Esophagus muscularis mucosa (tissue), 4 donors: Measurements from ENCODE around the gene CENPP. TPM values are rescaled to one million over a fixed set of nuclear protein-coding genes. Genes with fewer than 3 reads are reported as not detected.
A peak's percentile ranks its signal among the peaks of the same experiment; 100 is the strongest.

Source experiments
- DNase-seq: peaks from one replicate; pipeline ENCODE4 v3.0.0-alpha.2; 2017; ENCODE audit errors: extremely low spot score
- H3K27ac ChIP-seq, 4 donors: fragments of 200-600 bp; sonication (generic); replicated peaks in 1 of 4; 1 replicate in 3 of 4; 2 replicates in 1 of 4; pipeline ENCODE4 v1.5.1; 2016 to 2019; ENCODE audit warnings: mild to moderate bottlenecking in 1 of 4
- H3K27me3 ChIP-seq, 4 donors: fragments of 200-600 bp; sonication (generic); one replicate each; pipeline versions ENCODE4 v1.5.1 to v1.6.0; 2016 to 2019
- H3K36me3 ChIP-seq, 4 donors: fragments of 200-600 bp; sonication (generic); one replicate each; pipeline ENCODE4 v1.5.1; 2016 to 2019
- H3K4me1 ChIP-seq, 4 donors: fragments of 200-600 bp; sonication (generic); one replicate each; pipeline ENCODE4 v1.5.1; 2016 to 2019
- H3K4me3 ChIP-seq, 4 donors: fragments of 200-600 bp; sonication (generic); 1 replicate in 2 of 4; 2 replicates in 2 of 4; pipeline ENCODE4 v1.5.1; 2016 to 2019; ENCODE audit warnings: mild to moderate bottlenecking in 4 of 4, moderate library complexity in 1 of 4
- H3K9me3 ChIP-seq, 4 donors: fragments of 200-600 bp; sonication (generic); 1 replicate in 3 of 4; 2 replicates in 1 of 4; pipeline ENCODE4 v1.5.1; 2016 to 2019
- CTCF ChIP-seq, 3 experiments: fragments of 200-600 bp in 2 of 3; fragments of 450-650 bp in 1 of 3; sonication (generic) in 2 of 3; IDR thresholded peaks; one replicate each; pipeline ENCODE4 v1.5.1; 2017 to 2019; ENCODE audit warnings: antibody characterized with exemption in 3 of 3, mild to moderate bottlenecking in 2 of 3, moderate library complexity in 1 of 3
- EP300 ChIP-seq: sonication (generic); formaldehyde crosslinking; IDR thresholded peaks from one replicate; pipeline ENCODE4 v1.6.1; 2017; ENCODE audit warnings: antibody characterized with exemption
- POLR2A ChIP-seq: fragments of 450-650 bp; IDR thresholded peaks from one replicate; pipeline ENCODE4 v1.6.1; 2017; ENCODE audit warnings: antibody characterized with exemption, moderate library complexity, mild to moderate bottlenecking, low read depth
- POLR2AphosphoS5 ChIP-seq, 2 donors: sonication (generic); formaldehyde crosslinking; IDR thresholded peaks; one replicate each; pipeline ENCODE4 v1.6.1; 2017; ENCODE audit warnings: antibody characterized with exemption in 2 of 2
- WGBS: methylation state at CpG from one replicate; pipeline ENCODE4 v1.1.5; 2018; 5-methylcytosine and 5-hydroxymethylcytosine counted together
- intact Hi-C: fragments of 100-400 bp; cut with DNase I; formaldehyde crosslinking; loops from one replicate; pipeline ENCODE4 v1.15.1; 2023
- total RNA-seq, 4 donors: library from RNA; depleted of rRNA; stranded (reverse); fragments of >200 nt; gene quantifications; one replicate each; pipeline versions ENCODE4 v1.1.0 to v1.2.1, GENCODE V29; 2016

The CENPP gene
- total RNA-seq, 4 donors from 2014 or later = 1.0 to 5.8 (median 2.0) TPM

- DNase-seq = no peak
- H3K27me3 ChIP-seq = no peaks in the 10 kb centered on the region
- no peak for TF ChIP-seq POLR2A
- no peak for TF ChIP-seq POLR2AphosphoS5 (IDR thresholded peaks at IDR 0.05)
- no peak for TF ChIP-seq EP300
- no peak for TF ChIP-seq CTCF (IDR thresholded peaks at IDR 0.05)
- H3K27ac ChIP-seq = no peak overlapping the region
- intact Hi-C loops = no loop called here
- H3K4me1 ChIP-seq = peaks cover 0 to 23% (median 18%) of the 10 kb centered on the region in 4 donors
- no peaks in the 10 kb centered on the region for H3K9me3 ChIP-seq
- H3K36me3 ChIP-seq = peaks cover 0 to 41% (median 14%) of the 10 kb centered on the region in 4 donors
- no peak overlapping the region for H3K4me3 ChIP-seq
Measured at GRCh38 chr9:92626484-92626883, 300.7 kb downstream of the CENPP start.

GRCh38 chr9:92627651-92628050 lies 301.9 kb downstream of the CENPP start:
- intact Hi-C loops = no loop called here
- Histone ChIP-seq H3K36me3 (peaks cover 0 to 53% (median 19%) of the 10 kb centered on the region in 4 donors), H3K9me3 (no peaks in the 10 kb centered on the region), H3K4me3 (no peak overlapping the region), H3K27me3 (no peaks in the 10 kb centered on the region), H3K4me1 (peaks cover 0 to 35% (median 27%) of the 10 kb centered on the region in 4 donors), H3K27ac (no peak overlapping the region)
- DNase-seq = no peak
- 81% methylated on average over 5 of the region's 5 CpGs for WGBS
- TF ChIP-seq POLR2A = no peak
- TF ChIP-seq POLR2AphosphoS5 (IDR thresholded peaks at IDR 0.05) = no peak
- TF ChIP-seq CTCF (IDR thresholded peaks at IDR 0.05) = no peak
- no peak for TF ChIP-seq EP300

- peak; percentile 74 for DNase-seq
- H3K27ac ChIP-seq = peak overlapping the region; percentile 43 to 71 (median 67)
- H3K4me1 ChIP-seq = peaks cover 8 to 41% (median 36%) of the 10 kb centered on the region in 4 donors
- intact Hi-C loops = loop anchor here (5.0 to 10.0 kb wide), 2 partner anchors 124 to 497 kb away; no protein-coding TSS in a partner anchor
- no peak overlapping the region for H3K4me3 ChIP-seq
- 70% methylated on average over 13 of the region's 13 CpGs for WGBS
- H3K9me3 ChIP-seq = no peaks in the 10 kb centered on the region
- TF ChIP-seq POLR2A (no peak), POLR2AphosphoS5 (IDR thresholded peaks at IDR 0.05) (no peak), CTCF (IDR thresholded peaks at IDR 0.05) (no peak), EP300 (no peak)
- peaks cover 9 to 72% (median 39%) of the 10 kb centered on the region in 4 donors for H3K36me3 ChIP-seq
- H3K27me3 ChIP-seq = no peaks in the 10 kb centered on the region
Measured at GRCh38 chr9:92631452-92632343, 305.9 kb downstream of the CENPP start.

GRCh38 chr9:92632641-92633040 lies 306.9 kb downstream of the CENPP start:
- H3K27me3 ChIP-seq = no peaks in the 10 kb centered on the region
- H3K36me3 ChIP-seq = peaks cover 13 to 79% (median 48%) of the 10 kb centered on the region in 4 donors
- H3K27ac ChIP-seq = peak overlapping the region; percentile 43 to 71 (median 67)
- H3K4me1 ChIP-seq = peaks cover 8 to 41% (median 36%) of the 10 kb centered on the region in 4 donors
- WGBS = 96% methylated on average over 5 of the region's 5 CpGs
- intact Hi-C loops = loop anchor here (5.0 to 10.0 kb wide), 2 partner anchors 125 to 498 kb away; no protein-coding TSS in a partner anchor
- no peaks in the 10 kb centered on the region for H3K9me3 ChIP-seq
- no peak overlapping the region for H3K4me3 ChIP-seq
- TF ChIP-seq EP300 (no peak), POLR2AphosphoS5 (IDR thresholded peaks at IDR 0.05) (no peak), POLR2A (no peak), CTCF (IDR thresholded peaks at IDR 0.05) (no peak)
- peak; percentile 86 for DNase-seq
